ENCODE results near the gene IL1B.
"Not testable (repeated sequence)": the region's sequence is repeated elsewhere in the genome, so short reads cannot be mapped to it uniquely, and the experiment has no call there.

Gene IL1B

GRCh38 chr2:112849956-112850355, 13.4 kb upstream of the IL1B start:
- no peak for DNase-seq

DNA sequence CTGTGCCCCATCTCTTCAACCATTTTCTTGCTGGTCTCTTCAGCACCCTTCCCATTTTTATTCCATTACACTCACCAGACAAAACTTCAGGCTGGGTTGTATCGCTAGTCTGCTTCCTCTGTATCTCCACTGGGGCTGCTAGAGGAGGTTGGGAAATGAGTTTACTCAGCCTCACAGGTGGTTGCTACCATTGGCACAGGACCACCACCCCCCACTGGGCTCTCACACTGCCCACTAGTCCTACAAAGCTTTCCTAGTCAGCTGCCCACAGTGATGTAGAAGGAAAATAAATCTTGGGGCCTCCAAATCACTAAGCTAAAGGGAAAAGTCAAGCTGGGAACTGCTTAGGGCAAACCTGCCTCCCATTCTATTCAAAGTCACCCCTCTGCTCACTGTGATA, 12.3 kb upstream of the IL1B start:
- DNase-seq, result no peak

DNA sequence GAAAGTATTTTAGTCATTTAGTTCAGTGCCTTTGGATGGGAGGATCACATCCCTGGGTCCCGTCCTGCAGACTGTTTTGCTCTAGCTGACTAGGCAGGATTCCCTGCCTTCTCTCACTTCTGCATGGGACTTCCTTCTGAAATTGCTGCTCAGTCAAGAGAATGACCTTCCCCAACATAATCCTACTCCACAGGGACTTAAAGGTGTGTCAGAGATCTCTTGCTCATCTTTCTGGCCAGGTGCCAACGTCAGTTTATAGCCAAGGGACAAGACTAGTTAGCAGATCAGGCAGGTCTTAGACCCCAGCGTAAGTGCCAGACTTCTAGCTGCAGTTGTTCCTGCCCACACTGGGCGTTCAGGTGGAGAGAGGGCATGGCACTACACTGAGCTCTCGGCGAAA, 9.5 kb upstream of the IL1B start:
- DNase-seq, result no peak

GRCh38 chr2:112843836-112844235, 7.3 kb upstream of the IL1B start:
- DNase-seq, result no peak

- no peak for DNase-seq
Measured at GRCh38 chr2:112843288-112843687, 6.7 kb upstream of the IL1B start.

DNA sequence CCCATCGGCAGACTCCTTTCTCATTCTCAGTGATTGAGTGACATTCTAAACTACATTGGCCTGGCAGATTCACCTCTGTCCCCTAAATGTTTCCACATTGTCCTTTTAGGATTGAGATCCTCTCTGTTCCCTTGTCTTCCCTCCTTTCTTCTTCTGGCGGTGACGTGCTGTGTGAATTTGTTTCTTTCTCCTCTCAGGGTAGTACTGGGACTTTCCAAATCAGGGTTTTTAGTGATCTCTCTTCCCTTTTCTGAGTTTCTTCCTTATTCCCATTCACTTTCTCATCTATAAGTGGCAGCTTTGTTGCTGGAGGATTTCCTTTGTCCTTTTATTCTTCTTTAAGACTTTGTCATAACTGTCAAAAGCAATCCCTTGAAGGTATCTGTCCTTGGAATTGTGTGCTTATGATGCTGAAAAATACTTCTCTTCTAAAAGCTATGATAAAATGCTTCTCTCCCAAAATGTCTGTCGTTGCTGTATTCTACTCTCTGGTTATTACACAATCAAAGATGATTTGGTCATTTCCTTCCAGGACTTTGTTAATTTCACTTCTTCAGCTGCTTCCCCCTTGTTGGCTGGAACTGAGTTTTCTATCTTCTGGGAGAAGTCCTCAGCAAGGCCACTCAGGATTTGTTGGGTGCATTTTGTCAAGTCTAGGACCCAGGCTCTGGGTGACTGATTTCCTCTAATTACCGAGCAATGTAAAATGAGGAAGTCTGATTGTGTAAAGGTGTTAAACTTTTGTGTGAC, 4.9 kb upstream of the IL1B start:
- no peak for DNase-seq

DNA sequence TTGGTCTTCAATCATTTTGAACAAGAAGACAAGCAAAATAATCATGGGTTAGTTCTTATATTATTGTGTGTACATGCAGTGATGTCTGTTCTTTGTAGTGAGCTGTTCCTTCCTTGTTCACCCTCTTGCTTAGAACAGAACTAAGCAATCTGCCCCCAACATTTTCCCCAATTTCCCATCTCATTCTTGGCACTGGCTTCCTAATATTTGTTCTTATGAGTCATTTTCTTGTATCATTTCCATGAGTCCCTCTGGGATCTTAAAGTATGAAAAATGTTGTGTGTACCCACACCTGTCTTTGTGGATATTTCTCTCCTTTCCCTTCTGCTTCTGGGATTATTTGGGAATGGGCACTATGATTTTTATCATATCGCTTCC, 3.5 kb upstream of the IL1B start:
- no peak for DNase-seq

- peak; percentile 89 for DNase-seq
Measured at GRCh38 chr2:112839407-112840067, 3.0 kb upstream of the IL1B start.

GRCh38 chr2:112836163-112836560, 417 bp downstream of the IL1B start:
- no peak for DNase-seq

DNA sequence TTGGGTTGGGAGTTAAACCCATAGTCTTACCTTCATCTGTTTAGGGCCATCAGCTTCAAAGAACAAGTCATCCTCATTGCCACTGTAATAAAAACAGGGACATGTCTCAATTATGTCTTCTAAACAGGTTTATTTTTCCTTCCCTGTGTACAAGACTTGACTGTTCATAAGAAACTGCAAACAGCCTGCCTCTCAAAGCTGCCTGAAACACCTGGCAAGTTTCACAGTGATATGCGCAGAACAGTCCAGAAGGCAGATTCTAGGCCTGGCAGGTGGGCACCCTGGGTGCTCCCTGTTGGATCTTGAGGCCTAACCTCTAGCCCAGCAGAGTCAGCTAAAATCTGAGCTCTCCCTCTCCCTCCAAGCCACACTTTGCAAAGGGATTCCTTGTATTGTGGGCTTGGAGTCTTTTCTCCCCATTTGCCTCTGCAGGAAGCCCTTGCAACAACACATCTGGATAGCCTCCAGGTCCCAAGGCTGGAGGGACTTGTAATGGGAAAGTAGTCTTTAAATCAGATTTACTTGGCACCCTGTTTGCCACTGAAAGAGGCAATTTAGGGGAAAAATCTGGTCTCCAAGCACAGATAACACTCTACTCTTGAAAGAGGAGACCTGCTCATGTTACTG, 930 bp downstream of the IL1B start:
- no peak for DNase-seq

GRCh38 chr2:112835061-112835501, 1.5 kb downstream of the IL1B start:
- no peak for DNase-seq

DNA sequence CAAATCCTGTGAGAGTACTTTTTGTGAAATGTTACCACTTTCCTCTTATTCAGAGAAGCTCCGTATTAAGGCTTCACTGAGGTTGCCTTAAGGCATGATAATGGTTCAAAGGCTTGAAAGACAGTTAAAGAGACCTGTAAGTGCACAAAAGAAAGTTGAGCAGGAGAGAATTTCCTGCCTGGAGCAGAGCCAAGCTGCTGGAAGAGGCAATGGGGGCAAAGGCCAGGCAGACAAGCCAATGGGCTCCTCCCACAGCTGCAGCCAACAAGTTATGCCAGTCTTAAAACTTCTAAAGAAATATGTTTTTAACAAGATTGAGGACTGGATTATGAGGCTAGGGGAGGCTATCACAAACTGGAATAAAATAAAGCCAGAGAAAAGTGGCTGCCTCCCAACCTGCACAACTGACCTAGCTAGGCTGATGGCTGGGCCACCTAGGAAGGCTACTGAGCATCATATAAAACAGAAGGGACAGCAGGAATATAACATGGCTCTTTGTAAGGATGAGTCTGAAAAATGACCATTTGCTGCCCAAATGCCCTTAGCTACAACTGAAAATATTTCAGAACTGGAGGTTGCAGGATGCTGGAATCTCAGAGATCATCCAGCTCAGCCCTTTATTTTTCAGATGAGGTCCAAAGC, 2.1 kb downstream of the IL1B start:
- DNase-seq, result no peak

DNA sequence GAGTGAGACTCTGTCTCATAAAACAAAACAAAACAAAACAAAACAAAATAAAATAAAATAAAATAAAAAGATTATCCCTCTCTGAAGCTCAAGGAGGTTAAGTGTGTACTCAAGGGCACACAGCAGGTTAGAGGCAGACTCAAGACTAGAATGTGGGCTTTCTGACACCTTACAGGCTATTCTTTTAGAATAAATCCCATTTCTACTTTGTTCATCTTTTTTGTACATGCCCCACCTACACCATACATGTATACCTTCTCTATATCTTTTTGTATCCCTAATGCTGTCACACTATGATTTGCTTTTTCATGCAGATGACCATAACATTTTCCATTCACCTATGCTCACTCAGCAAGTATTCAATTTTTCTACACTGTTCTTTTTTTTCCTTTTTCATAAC, 2.6 kb downstream of the IL1B start:
- DNase-seq, result no peak

DNA sequence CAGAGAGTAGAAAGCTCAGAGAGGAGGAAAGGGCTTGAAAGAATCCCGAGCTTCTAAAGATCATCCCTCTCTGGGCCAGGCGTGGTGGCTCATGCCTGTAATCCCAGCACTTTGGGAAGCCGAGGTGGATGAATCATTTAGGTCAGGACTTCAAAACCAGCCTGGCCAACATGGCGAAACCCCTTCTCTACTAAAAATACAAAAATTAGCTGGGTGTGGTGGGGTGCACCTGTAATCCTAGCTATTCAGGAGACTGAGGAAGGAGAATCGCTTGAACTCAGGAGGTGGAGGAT, 3.0 kb downstream of the IL1B start:
- not testable (repeated sequence) for DNase-seq

GRCh38 chr2:112832841-112833638, 3.5 kb downstream of the IL1B start:
- DNase-seq, result no peak

DNA sequence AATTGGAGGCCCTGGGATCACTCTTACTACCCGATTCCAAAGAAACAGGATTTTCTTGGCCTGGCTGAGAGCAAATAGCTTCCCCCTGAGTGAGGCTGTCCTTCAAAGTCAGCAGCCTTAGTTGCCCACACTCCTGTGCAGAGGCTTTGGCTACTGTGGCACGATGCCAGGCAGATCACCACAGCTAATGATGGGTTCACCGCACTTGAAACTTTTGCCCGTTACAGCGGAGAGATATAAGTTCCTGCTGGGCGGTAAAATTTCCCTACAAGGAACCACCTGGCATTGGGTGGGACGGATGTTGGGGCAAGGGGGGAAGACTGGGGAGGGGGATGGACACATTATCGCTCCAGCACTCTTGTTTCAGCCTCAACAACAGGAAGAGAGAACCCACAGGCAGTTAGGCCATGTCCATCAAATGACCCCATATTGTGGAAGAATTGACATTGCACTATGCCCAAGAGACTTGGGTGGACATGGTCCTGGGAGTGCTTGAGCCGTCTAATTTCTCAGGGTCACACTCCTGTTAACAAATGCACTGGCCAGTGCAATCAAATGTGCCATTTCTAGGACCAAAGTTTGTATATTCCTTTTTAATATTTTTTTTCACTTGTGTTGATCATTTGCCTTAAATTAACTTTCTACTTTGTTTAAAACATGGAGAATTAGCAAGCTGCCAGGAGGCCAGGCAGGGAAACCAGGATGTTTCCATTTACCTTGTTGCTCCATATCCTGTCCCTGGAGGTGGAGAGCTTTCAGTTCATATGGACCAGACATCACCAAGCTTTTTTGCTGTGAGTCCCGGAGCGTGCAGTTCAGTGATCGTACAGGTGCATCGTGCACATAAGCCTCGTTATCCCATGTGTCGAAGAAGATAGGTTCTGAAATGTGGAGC, 4.4 kb downstream of the IL1B start:
- DNase-seq, result no peak

DNA sequence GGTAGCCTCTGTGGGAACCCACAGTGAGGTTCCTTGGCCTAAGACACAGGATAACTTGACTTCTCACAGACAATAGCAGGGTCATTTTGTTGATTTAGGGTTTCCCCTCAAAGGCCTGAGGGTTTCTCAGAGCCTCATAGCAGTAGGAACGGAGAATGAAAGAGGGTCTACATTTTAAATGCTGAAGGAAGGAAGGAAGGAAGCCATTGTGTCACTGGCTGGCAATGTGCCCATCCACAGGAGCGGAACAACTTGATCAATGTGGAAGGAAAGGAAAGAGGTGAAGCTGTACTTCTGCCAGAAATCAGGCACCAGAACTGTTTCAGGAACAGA, 5.1 kb downstream of the IL1B start:
- no peak for DNase-seq

GRCh38 chr2:112830682-112831512, 5.7 kb downstream of the IL1B start:
- no peak for DNase-seq

GRCh38 chr2:112829961-112830681, 6.5 kb downstream of the IL1B start:
- DNase-seq, result no peak

DNA sequence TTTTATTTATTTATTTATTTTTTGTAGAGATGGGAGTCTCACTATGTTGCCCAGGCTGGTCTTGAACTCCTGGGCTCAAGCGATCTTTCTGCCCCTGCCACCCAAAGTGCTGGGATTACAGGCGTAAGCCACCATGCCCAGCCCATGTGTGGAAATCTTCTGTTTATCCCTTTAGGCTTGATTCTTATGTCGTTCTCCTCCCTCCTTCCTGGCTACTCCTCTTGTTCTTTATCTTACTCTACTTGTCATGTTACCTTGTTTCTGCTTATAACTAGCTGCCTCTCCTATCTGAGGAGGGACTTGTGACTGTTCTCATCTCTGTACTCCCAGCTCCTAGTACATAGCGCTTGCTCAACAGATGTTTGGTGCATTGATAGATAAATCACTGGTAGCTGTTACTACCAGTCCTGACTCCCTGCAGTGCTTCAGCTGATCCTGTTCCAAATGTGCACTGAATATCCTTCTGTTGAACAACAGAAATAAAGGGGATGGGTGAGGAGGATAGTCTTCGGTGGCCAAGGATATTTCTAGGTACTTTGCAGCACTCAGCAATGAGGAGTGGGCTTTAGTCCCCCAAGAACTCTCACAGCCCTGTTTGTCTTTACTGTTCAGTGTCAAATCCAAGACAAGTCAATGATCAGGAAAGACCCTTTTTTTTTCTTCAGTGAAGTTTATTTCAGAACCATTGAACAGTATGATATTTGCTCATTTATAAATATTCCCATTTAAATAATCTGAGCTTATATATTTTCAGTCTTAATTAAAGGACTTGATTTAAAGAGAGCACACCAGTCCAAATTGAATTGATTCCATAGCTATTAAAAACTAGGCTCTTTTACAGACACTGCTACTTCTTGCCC, 7.2 kb downstream of the IL1B start:
- DNase-seq, result no peak

All from SIG-M5 (cell line).